ENCODE data around the gene AP4S1. TPM values are rescaled to one million over a fixed set of nuclear protein-coding genes. Genes with fewer than 3 reads are reported as not detected.
"Not testable (repeated sequence)": the region's sequence is repeated elsewhere in the genome, so short reads cannot be mapped to it uniquely, and the experiment has no call there.

AP4S1 gene
- total RNA-seq, 2 experiments from 2014 or later = 8.9 to 10.2 TPM

GRCh38 chr14:30996892-30997659 is 28.4 kb upstream of the AP4S1 start:
- Mint-ChIP-seq H3K27me3 (no peaks in the 10 kb centered on the region), H3K4me1 (peaks cover 6% of the 10 kb centered on the region), H3K9me3 (peaks cover 10% of the 10 kb centered on the region), H3K4me3 (no peak overlapping the region), H3K36me3 (peaks cover 43% of the 10 kb centered on the region), H3K27ac (no peak overlapping the region)
- DNase-seq (no peak), ATAC-seq (ENCODE audit: low read depth) (no peak)
- POLR2A ChIA-PET = no interaction called here

- no peak overlapping the region for H3K27ac Mint-ChIP-seq
- ATAC-seq (ENCODE audit: low read depth) (no peak), DNase-seq (no peak)
- POLR2A ChIA-PET = no interaction called here
- H3K36me3 Mint-ChIP-seq = peaks cover 48% of the 10 kb centered on the region
- H3K27me3 Mint-ChIP-seq = no peaks in the 10 kb centered on the region
- H3K9me3 Mint-ChIP-seq = peaks cover 10% of the 10 kb centered on the region
- peaks cover 10% of the 10 kb centered on the region for H3K4me1 Mint-ChIP-seq
- H3K4me3 Mint-ChIP-seq = no peak overlapping the region
These were observed 27.2 kb upstream of the AP4S1 start for GRCh38 chr14:30998100-30998706.

GRCh38 chr14:30999038-30999773 is 26.2 kb upstream of the AP4S1 start:
- H3K36me3 Mint-ChIP-seq = peaks cover 50% of the 10 kb centered on the region
- no peaks in the 10 kb centered on the region for H3K27me3 Mint-ChIP-seq
- POLR2A ChIA-PET = no interaction called here
- H3K4me1 Mint-ChIP-seq = peaks cover 12% of the 10 kb centered on the region
- ATAC-seq (ENCODE audit: low read depth) = no peak
- H3K9me3 Mint-ChIP-seq = peaks cover 10% of the 10 kb centered on the region
- no peak overlapping the region for H3K4me3 Mint-ChIP-seq
- no peak for DNase-seq
- no peak overlapping the region for H3K27ac Mint-ChIP-seq

GRCh38 chr14:31000629-31001338 is 24.7 kb upstream of the AP4S1 start:
- POLR2A ChIA-PET = no interaction called here
- no peak for DNase-seq
- Mint-ChIP-seq H3K27me3 (no peaks in the 10 kb centered on the region), H3K4me1 (peaks cover 10% of the 10 kb centered on the region), H3K9me3 (peaks cover 10% of the 10 kb centered on the region), H3K4me3 (no peak overlapping the region), H3K36me3 (peaks cover 54% of the 10 kb centered on the region), H3K27ac (no peak overlapping the region)
- no peak for ATAC-seq (ENCODE audit: low read depth)

GRCh38 chr14:31001339-31001658 is 24.1 kb upstream of the AP4S1 start:
- H3K36me3 Mint-ChIP-seq = peaks cover 54% of the 10 kb centered on the region
- H3K27me3 Mint-ChIP-seq = no peaks in the 10 kb centered on the region
- POLR2A ChIA-PET = no interaction called here
- H3K4me1 Mint-ChIP-seq = peaks cover 10% of the 10 kb centered on the region
- peaks cover 10% of the 10 kb centered on the region for H3K9me3 Mint-ChIP-seq
- no peak overlapping the region for H3K27ac Mint-ChIP-seq
- H3K4me3 Mint-ChIP-seq = no peak overlapping the region
- no peak for DNase-seq
- ATAC-seq (ENCODE audit: low read depth) = no peak

- ATAC-seq (ENCODE audit: low read depth) (no peak), DNase-seq (no peak)
- H3K4me1 Mint-ChIP-seq = peaks cover 10% of the 10 kb centered on the region
- H3K27me3 Mint-ChIP-seq = no peaks in the 10 kb centered on the region
- no peak overlapping the region for H3K27ac Mint-ChIP-seq
- POLR2A ChIA-PET = interaction anchor here (1.1 to 1.4 kb wide), 2 partner anchors 11 to 23 kb away, joined by 3 read pairs; partner anchors contain the start of gene STRN3
- no peak overlapping the region for H3K4me3 Mint-ChIP-seq
- H3K36me3 Mint-ChIP-seq = peaks cover 48% of the 10 kb centered on the region
- peaks cover 7% of the 10 kb centered on the region for H3K9me3 Mint-ChIP-seq
These were observed 22.2 kb upstream of the AP4S1 start for GRCh38 chr14:31003284-31003683.

- H3K27ac Mint-ChIP-seq; ATAC-seq (ENCODE audit: low read depth); H3K27me3 Mint-ChIP-seq; H3K4me3 Mint-ChIP-seq; H3K9me3 Mint-ChIP-seq; H3K4me1 Mint-ChIP-seq; POLR2A ChIA-PET; DNase-seq: not testable (repeated sequence)
- peaks cover 41% of the 10 kb centered on the region for H3K36me3 Mint-ChIP-seq
These were observed 21.4 kb upstream of the AP4S1 start for GRCh38 chr14:31004007-31004406.

GRCh38 chr14:31006703-31007102 is 18.7 kb upstream of the AP4S1 start:
- no peak overlapping the region for H3K27ac Mint-ChIP-seq
- ATAC-seq (ENCODE audit: low read depth) = no peak

GRCh38 chr14:31009836-31010574 is 15.4 kb upstream of the AP4S1 start:
- Mint-ChIP-seq H3K4me3 (no peak overlapping the region), H3K27ac (no peak overlapping the region), H3K9me3 (no peaks in the 10 kb centered on the region), H3K27me3 (no peaks in the 10 kb centered on the region), H3K36me3 (peaks cover 16% of the 10 kb centered on the region), H3K4me1 (peaks cover 2% of the 10 kb centered on the region)
- POLR2A ChIA-PET = no interaction called here
- DNase-seq (no peak), ATAC-seq (ENCODE audit: low read depth) (no peak)

More at GRCh38 chr14:31006703-31007102, 18.7 kb upstream of the AP4S1 start:
- no peak overlapping the region for H3K4me3 Mint-ChIP-seq
- peaks cover 21% of the 10 kb centered on the region for H3K36me3 Mint-ChIP-seq
- H3K9me3 Mint-ChIP-seq = no peaks in the 10 kb centered on the region
- POLR2A ChIA-PET = no interaction called here
- peaks cover 8% of the 10 kb centered on the region for H3K4me1 Mint-ChIP-seq
- no peak for DNase-seq
- H3K27me3 Mint-ChIP-seq = no peaks in the 10 kb centered on the region

- Mint-ChIP-seq H3K36me3 (peaks cover 16% of the 10 kb centered on the region), H3K27me3 (no peaks in the 10 kb centered on the region), H3K4me3 (no peak overlapping the region), H3K27ac (no peak overlapping the region), H3K9me3 (no peaks in the 10 kb centered on the region), H3K4me1 (peaks cover 2% of the 10 kb centered on the region)
- POLR2A ChIA-PET = no interaction called here
- ATAC-seq (ENCODE audit: low read depth) = no peak
- no peak for DNase-seq
These were observed 14.5 kb upstream of the AP4S1 start for GRCh38 chr14:31010935-31011334.

- Mint-ChIP-seq H3K4me1 (peaks cover 2% of the 10 kb centered on the region), H3K4me3 (no peak overlapping the region), H3K36me3 (peaks cover 10% of the 10 kb centered on the region), H3K27ac (no peak overlapping the region), H3K27me3 (no peaks in the 10 kb centered on the region), H3K9me3 (no peaks in the 10 kb centered on the region)
- ATAC-seq (ENCODE audit: low read depth) = no peak
- DNase-seq = no peak
- POLR2A ChIA-PET = interaction anchor here (1.0 kb wide), 2 partner anchors 13 to 19 kb away, joined by 4 read pairs; partner anchors contain the start of gene STRN3
These were observed 11.6 kb upstream of the AP4S1 start for GRCh38 chr14:31013841-31014240.

- Mint-ChIP-seq H3K27ac (no peak overlapping the region), H3K4me3 (no peak overlapping the region), H3K9me3 (no peaks in the 10 kb centered on the region)
These were observed 7.3 kb upstream of the AP4S1 start for GRCh38 chr14:31018057-31018645.

More at GRCh38 chr14:31018057-31018645, 7.3 kb upstream of the AP4S1 start:
- Mint-ChIP-seq H3K4me1 (peaks cover 16% of the 10 kb centered on the region), H3K27me3 (no peaks in the 10 kb centered on the region), H3K36me3 (peaks cover 18% of the 10 kb centered on the region)
- POLR2A ChIA-PET = no interaction called here
- DNase-seq (no peak), ATAC-seq (ENCODE audit: low read depth) (no peak)
